Hematopoietic multipotent progenitor cell treated with erythropoietin and hydrocortisone succinate and interleukin-3 and kit ligand, for 8 days (in vitro differentiated cells): Measurements from ENCODE around the gene HKDC1.

Source experiments
- DNase-seq: peaks from one replicate; pipeline ENCODE4 v3.0.0-alpha.2; 2015

The HKDC1 gene

DNA sequence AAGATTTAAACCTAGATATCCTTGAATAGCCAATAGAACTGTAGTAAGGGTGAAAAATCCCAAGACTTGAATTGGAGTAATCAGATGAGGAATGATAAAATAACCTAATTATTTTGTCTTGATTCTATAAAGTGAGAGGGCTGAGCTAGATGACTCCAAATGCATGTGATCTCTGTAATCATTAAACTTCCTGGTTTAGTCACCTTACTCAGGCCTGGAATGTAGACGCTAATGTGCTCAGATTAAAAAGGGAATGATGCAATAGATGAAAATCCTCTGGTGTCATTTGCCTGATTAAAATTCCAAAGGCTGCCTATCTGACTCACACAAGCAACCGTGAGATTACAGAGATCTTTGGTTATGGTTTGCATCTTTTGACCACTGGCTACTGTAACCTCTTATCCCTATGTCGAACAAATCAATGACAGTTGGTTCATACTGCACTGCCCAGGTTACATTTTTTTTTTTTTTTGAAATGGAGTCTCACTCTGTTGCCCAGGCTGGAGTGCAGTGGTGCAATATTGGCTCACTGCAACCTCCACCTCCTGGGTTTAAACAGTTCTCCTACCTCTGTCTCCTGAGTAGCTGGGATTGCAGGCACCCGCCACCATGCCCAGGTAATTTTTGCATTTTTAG lies 2.9 kb upstream of the HKDC1 start:
- no peak for DNase-seq

DNA sequence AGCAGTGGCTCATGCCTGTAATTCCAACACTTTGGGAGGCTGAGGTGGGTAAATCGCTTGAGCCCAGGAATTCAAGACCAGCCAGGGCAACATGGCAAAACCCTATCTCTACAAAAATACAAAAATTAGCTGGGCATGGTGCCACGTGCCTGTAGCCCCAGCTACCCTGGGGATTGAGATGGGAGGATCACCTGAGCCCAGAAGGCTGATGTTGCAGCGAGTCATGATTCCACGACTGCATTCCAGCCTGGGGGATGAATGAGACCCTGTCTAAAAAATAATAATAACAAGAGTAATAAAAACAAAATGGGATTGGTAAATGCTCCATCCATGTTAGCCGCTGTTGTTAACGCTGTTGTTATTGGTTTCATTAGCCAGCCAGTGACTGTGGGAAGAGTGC lies 1.3 kb upstream of the HKDC1 start:
- DNase-seq: no peak

DNA sequence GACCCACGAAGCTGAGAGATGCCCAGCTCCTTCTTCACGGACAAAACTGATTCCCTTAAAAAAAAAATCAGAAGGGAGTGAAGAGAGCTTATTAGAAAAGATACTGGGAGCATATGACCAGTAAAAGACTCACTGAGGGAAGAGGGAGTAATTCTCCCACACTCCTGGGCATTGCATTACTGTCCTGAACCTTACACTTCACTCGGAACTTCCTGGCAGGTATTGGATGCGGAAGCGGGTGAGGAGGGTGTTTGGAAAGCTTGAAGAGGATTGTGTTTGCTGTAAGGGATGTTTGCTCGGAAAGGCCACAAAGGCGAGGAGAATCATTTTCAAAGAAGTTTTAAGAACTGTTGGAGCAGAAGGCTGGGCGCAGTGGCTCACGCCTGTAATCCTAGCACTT lies 375 bp downstream of the HKDC1 start:
- no peak for DNase-seq

DNA sequence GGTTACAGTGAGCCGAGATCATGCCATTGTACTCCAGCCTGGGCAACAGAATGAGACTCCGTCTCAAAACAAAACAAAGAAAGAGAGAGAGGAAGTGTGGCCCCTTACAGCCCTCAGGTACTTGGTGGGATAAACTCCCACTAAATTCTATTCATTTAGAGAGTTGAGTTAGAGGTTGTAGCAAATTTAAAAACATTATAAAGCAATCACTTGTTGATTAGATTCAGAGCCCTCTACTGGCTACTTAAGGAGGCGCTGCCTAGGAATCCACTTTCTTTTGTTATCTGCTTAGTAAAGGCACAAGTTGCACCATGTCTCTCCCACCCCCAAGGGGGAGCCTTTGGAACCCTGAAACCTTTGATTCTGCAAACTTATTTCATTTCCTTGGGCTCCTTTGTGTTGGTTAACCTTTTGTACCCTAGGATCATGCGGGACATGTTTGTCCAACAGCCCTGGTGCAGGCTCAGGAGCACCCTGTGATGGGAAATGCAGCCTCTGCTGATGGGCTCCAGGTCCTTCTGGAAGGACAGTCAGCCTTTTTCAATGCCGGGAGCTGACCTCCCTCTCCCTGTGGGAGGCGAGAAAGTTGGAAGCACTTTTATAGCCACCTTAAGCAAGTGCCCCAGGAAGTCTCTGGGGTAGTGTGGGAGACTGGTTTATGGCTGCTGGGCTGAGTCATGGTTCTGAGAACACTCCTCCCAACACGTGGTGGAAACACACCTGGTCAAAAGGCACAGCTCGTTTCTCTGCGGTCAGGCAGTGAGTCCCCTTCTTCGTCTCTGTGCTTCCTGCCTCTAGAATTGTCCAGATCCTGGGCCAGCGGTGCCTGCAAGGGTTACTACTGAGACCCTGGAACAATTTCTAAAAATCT lies 2.3 kb downstream of the HKDC1 start:
- peak; percentile 90 for DNase-seq

DNA sequence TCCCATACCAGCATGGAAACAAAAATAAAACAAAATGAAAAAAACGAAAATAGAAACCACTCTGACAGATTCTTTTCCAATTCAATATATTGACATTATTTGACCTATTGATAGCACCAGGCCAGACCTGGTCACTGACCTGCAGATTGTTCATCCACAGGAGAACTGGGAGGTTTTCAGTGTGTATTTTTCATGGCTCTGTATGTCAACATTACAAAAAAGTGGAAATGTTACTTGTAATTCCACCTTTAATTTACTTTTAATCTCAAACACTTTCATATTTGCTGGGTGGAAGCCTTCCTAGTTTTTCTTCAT lies 2.9 kb downstream of the HKDC1 start:
- DNase-seq: no peak

DNA sequence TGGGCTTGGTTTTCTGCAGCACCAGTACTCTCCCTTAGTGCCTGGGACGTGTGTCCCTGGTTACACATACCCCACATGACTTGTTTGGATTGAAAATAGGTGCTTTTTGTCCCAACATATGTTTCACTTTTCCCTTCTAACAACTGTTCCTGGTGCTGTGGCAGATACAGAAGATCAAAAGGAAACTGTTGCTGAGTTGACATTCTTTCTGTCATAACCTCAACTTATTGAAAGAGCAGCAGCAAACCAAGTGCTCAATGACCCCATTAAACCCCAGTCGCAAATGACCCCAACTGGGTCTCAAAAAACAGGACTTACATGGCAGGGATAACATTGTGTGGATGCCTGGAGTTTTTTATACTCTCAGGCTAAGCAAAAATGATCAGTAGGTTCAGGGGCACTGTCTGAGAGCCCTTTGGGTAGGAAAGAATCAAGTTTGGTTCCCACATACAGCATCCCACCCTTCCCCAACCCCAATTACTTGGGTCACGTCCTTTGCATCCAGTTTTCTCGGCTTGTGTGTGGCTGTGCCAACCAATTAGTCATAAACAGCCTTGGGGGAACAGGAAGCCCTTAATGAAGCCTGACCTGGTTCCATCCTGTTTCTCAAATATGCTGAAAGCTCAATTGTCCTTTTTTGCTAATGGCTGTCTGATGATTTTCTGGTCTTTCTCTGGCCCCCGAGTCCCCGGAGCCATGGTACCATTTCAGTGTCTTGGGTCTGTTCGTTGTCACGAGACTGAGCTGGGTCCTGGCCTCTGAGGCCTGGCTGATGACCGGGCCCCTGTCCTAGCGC lies 4.9 kb downstream of the HKDC1 start:
- DNase-seq: no peak

DNA sequence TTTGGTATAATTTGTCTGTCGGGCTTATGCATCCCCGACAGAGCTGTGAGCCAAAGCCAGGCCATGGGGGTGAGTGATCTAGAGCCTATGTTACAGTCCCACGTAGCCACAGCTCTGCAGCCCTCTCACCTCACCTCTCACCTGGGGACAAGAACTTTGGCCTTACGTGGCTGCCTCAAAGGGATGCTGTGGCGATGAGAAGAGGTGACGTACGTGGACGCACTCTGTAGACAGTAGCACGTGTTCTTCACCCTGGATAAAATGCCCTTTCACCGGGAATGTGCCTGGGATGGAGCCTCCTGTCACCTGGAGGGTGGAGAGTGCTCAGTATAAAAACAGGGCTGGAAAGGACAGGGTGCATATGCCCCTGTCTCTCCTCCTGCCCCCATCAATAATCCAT lies 5.5 kb downstream of the HKDC1 start:
- DNase-seq: no peak

DNA sequence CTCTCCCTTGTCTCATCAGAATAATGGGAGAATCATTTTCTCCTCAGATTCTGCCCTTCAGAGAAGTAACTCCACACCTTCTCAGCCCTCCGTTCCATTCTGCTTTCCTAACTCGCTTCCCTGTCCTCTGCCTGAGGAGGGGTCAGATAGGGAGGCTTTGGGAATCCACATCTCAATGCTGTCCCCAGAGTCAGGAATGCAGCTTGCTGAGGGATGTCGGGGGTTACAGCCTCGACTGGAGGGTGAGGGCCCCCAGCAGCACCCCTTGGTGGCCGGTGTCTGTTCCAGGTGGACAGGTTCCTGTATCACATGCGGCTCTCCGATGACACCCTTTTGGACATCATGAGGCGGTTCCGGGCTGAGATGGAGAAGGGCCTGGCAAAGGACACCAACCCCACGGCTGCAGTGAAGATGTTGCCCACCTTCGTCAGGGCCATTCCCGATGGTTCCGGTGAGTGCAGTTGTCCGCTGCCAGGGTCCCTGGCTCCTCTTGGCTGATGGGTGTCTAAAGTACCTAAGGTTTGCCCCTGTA lies 6.9 kb downstream of the HKDC1 start:
- no peak for DNase-seq

DNA sequence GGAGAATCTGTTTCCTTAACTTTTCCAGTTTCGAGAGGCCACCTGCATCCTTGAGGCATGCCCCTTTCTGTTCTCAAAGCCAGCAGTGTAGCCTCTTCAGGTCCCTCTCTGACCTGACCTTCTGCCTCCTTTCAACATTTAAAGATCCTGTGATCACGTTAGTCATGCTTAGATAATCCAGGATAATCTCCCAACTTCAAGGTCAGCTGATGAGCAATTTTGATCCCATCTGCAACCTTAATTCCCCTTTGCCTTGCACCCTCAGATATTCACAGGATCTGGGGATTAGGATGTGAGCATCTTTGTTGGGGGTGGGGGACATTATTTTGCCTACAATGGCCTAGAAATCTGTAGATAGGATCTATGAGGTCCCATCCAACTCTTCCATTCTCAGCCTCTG lies 8.0 kb downstream of the HKDC1 start:
- no peak for DNase-seq

DNA sequence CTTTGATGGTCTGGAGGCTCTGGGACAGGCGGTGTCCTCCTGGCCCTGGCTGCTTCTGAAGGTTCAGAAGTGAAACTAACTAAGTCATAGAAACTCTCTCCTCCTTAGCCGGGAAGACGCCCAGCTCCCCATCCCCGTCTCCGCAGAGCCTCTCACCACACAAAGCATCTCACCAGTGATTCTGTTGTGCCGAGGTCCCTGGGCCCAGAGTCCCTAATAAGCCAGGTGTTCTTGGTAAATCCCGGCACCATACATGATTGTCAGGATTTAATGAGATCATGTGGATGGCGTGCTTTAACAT lies 9.4 kb downstream of the HKDC1 start:
- DNase-seq: no peak

DNA sequence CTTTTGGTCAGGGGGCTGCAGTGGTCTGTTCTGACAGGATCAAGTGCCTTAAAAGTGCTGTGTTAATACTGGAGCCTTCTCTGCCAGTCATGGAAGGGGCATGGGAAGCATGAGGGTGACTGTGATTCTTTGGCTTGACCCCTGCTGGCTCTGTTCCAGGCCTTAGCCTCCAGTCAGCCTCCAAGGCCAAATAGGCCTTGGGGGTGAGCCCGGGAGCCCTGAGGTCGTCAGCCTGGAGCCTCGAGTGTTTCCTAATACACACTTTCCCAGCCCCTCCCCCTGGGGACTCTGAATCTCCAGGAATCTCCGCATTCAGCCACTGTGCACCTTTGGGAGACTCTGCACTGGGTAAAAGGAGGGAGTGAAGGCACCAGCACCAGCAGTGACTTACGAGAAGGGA lies 10.0 kb downstream of the HKDC1 start:
- DNase-seq: no peak

DNA sequence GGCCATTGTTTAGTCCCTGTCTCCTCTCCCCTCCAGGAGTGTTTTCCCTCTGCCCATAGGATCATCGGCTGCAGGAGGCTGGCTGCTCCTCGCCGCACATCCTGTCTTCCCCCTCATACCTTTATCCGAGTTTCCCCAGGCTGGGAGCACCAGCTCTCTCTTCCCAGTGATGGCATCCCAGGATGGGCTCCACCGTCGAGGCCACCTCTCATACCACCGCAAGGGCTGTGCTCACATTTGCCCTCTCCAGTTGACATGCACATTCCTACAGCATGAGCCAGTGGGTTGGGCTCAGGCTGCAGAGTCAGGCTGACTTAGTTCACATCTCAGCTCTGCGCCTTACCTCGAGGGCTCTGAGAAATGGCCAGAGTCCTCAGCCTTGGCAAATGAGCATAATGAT lies 12.1 kb downstream of the HKDC1 start:
- no peak for DNase-seq

DNA sequence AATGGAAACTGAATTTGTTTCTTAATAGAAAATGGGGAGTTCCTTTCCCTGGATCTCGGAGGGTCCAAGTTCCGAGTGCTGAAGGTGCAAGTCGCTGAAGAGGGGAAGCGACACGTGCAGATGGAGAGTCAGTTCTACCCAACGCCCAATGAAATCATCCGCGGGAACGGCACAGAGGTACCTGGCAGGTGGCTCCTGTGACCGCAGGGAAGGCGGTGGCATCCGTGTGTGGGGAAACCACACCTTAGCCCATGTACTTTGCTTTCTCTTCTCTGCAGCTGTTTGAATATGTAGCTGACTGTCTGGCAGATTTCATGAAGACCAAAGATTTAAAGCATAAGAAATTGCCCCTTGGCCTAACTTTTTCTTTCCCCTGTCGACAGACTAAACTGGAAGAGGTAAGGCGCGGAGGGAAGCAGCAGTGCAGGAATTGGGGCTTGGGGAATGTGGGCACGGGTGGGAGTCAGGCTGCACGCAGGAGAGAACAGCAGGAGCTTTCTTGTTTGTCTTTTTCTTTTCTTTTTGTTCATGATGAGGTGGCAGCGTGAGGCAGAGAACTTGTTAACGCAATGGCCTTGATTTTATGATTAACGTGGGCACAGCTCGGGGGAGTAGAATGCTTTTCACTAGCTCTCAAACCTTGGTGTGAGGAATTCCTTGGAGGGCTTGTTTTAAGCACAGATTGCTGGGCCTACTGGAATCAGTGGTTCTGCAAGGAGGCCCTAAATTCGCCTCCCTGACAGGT lies 12.8 kb downstream of the HKDC1 start:
- DNase-seq: no peak

DNA sequence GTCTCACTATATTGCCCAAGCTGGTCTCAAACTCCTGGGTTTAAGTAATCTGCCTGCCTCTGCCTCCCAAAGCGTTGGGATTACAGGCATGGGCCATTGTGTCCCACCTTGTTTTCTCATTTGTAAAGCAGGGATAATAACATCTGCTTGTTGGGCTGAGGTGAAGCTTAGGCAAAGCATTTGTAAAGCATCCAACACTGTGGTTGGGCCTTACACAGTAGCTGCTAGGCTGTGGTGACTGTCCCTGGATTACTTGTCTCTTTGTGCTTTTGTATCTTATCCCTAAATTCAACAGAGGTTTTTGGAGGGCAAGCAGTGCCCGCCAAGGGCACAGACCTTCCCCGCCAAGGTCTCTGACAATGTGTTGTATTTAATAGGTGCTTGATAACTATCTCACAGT lies 14.3 kb downstream of the HKDC1 start:
- DNase-seq: no peak

DNA sequence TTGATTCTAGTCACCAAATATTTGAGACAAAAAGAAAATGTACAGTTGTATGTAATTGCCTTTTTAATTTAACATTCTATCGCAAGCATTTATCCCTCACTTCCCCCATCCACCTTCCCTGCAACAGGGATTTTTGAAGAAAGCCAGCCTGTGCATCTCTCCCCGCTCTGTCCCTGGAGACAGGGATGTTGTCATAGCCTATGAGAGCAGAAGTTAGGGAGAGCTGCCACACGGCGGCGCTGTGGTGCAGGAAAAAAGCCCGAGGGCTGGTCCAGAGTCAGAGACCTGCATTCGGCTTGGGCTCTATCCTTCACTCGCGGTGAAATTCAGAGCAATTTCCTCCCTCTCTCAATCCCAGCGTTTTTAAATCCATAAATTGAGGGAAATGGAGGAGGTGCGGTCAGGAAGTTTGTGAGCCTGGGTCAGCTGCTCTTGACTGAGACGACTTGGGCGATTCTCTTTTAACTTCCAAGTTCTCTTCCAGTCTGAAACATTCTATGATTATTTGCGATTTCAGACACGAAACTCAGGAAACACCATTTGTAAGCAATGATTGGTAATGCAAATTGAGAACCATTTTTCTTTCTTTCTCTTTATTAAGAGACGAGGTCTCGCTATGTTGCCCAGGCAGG lies 17.5 kb downstream of the HKDC1 start:
- peak; percentile 87 for DNase-seq

DNA sequence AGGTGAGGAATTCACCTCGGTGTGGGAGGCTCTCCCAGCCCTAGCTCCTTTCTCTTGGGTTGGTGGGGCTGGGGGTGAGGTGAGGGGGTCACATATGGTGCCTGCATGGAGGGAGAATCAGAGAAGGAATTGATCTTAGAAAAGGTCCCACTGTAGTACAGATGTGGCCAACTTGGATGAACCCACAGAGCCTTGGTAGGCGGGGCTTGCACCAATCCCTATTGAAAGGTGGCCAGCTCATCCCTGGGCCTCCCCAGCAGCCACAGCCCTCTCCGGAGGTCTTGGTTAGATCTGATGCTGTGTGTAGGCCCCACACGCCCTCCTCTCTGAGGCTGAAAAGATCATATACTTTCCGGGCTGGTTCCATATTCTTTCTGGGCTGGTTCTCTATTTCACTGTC lies 19.0 kb downstream of the HKDC1 start:
- peak; percentile 58 for DNase-seq

DNA sequence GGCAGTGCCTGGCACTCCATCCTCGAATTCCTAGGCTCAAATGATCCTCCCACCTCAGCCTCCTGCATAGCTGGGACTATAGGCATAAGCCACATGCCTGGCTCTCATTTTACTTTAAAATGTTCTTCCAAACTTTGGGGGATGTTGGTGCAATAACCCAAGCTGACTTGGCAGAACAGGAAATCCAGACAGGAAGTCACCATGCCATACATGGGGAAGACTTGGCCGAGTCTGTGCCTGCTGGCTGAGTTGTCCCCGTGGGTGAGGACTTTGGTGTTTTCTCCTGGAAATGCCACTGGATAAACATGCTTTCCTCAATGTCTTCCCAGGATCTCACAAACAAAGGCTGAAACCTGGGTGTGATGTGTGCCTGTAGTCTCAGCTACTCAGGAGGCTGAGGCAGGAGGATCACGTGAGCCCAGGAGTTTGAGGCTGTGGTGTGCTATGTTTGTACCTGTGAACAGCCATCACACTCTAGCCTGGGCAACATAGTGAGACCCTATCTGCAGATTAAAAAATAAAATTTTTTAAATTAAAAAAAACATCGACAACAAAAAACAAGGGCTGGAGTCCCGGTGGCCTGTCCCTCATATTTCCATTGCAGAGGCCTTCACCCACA lies 19.8 kb downstream of the HKDC1 start:
- DNase-seq: peak; percentile 19

DNA sequence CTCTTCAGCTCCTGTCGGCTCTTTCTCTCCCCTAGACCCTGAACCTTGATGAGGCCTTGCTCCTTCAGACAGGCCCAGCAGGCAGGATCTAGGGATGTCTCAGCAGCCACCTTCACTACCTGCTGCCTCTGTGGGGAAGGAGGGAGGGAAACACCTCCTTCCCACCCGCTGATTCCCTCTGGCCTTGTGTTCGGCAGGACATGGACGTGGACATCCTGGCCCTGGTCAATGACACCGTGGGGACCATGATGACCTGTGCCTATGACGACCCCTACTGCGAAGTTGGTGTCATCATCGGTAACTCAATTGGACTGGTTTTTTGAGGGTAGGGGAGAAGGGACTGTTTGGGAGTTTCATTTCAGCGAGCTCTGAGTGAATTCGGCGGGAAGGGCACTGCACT lies 20.3 kb downstream of the HKDC1 start:
- DNase-seq: no peak

DNA sequence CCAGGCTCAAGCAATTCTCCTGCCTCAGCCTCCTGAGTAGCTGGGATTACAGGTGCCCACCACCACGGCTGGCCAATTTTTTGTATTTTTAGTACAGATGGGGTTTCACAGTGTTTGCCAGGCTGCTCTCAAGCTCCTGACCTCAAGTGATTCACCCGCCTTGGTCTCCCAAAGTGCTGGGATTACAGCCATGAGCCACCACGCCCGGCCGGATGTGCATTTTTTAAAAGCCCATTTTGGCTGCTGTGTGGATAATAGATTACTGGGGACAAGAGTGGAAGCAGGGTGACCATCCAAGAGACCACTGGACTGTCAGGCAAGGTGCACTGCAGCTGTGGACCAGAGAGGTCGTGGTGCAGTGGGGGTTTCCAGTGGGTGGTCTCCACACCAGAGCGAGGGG lies 21.4 kb downstream of the HKDC1 start:
- peak; percentile 79 for DNase-seq

DNA sequence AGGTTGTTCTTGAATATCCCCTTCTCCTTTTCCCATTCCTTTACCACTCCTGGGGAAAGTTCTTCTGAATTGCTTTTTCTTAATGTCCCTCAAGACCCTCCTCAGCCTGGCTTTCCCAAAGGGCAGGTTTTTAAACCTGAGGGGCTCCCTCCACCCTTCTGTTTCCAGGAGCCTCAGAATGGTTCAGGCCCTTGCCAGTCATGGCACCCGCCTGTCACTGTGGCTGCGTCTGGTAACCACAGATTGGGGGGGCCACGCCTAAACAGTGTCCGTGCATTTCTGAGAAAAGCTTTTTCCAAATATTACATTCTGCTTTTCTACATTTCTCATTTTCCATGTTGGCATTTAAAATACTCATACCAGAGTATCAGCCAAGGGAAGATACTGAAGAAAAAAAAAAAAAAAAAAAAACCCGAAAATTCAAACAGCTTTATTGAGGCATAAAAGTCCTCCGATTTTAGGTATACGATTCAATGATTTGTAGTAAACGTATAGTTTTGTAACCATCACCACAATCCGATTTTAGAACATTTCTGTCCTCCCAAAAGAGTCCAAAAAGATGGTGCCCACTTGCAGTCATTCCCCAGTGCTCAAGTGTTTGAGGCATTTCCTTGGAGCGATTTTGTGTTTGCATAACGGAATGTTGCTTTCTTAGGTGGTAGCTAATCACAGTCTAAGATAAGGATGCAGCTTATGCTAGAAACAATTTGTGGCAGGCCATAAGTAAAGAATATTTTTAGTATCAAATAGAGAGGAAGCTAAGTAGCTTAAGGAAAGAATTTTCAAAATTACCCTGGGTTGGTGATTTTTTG lies 22.1 kb downstream of the HKDC1 start:
- peak; percentile 97 for DNase-seq

DNA sequence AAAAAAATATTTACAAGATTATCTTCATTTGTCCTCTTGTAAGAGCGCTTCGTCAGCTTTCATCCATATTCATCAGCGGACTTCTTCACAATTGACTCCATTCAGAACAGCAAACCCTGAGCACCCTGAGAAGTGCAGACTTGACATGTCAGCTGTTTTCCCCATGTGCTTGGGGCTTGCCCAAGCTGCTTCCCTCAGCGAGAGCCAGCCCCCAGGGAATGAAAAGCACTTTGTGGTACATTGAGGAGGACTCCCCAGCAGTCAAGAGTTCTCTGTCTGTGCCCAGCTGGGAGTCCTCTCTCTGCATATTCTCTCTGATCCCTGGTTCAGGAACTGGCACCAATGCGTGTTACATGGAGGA lies 22.7 kb downstream of the HKDC1 start:
- DNase-seq: peak; percentile 37
